Endothelial cell of umbilical vein (primary cell): Measurements from ENCODE around the gene FAM219B. TPM values are rescaled to one million over a fixed set of nuclear protein-coding genes. Genes with fewer than 3 reads are reported as not detected.

Experiments
- BruUV-seq: library from RNA; stranded (reverse); fragments of 400-500 nt; replicated peaks from 2 replicates; lab custom pipeline; 2021; lab: Mats Ljungman, UMichigan
- CTCF ChIA-PET: fragments of 300-600, 350-600 bp; sonication (Branson Sonifier 250); formaldehyde crosslinking; loops from one replicate; lab custom pipeline; 2021; ENCODE audit warnings: antibody characterized with exemption, inconsistent platforms; lab: Charles Lee
- POLR2A ChIA-PET: fragments of 300-600, 350-600 bp; sonication (Branson Sonifier 250); formaldehyde crosslinking; loops from one replicate; lab custom pipeline; 2021; ENCODE audit warnings: antibody characterized with exemption, inconsistent platforms; lab: Charles Lee
- DNase-seq: peaks from one replicate; pipeline ENCODE4 v3.0.0-alpha.2; 2011; ENCODE audit warnings: low read depth, low spot score
- FAIRE-seq: peaks from 2 replicates; lab custom pipeline; 2011; peaks lifted over from hg19 to GRCh38; lab: Jason Lieb, UNC
- H2AFZ ChIP-seq: 2 replicates; pipeline ENCODE4 v1.6.0; 2012; ENCODE audit warnings: low read depth, low read length, control low read depth, inconsistent platforms
- H3K27ac ChIP-seq: 2 replicates; pipeline ENCODE4 v1.5.1; 2011; ENCODE audit warnings: low read depth, mild to moderate bottlenecking, control low read depth, low read length, moderate library complexity; ENCODE audit not compliant: insufficient read depth
- H3K27me3 ChIP-seq, 2 experiments: 2 replicates each; pipeline versions ENCODE4 v1.6.0 to v1.6.1; 2011; ENCODE audit warnings: low read length in 2 of 2, mixed read lengths in 1 of 2; ENCODE audit not compliant: control insufficient read depth in 2 of 2, insufficient read depth in 2 of 2
- H3K36me3 ChIP-seq, 2 experiments: 2 replicates in 1 of 2; 3 replicates in 1 of 2; pipeline ENCODE4 v1.5.1; 2011; ENCODE audit warnings: low read length in 2 of 2, mild to moderate bottlenecking in 1 of 2, moderate library complexity in 1 of 2; ENCODE audit not compliant: control insufficient read depth in 2 of 2, insufficient read depth in 2 of 2; ENCODE audit errors: extremely low read depth in 1 of 2
- H3K4me1 ChIP-seq: 3 replicates; pipeline ENCODE4 v1.5.1; 2011; ENCODE audit warnings: mild to moderate bottlenecking, low read length; ENCODE audit not compliant: control insufficient read depth, insufficient read depth; ENCODE audit errors: extremely low read depth
- H3K4me2 ChIP-seq: 2 replicates; pipeline ENCODE4 v1.6.1; 2011; ENCODE audit warnings: low read length, control low read depth, mixed read lengths; ENCODE audit not compliant: insufficient read depth
- H3K4me3 ChIP-seq, 3 experiments: fragments of 200-600 bp in 1 of 3; sonication (generic), shearing (Covaris generic) in 1 of 3; replicated peaks in 1 of 3; 2 replicates each; pipeline ENCODE4 v1.5.1; 2011 to 2016; ENCODE audit warnings: control low read depth in 3 of 3, low read length in 3 of 3, mild to moderate bottlenecking in 2 of 3, inconsistent platforms in 1 of 3, low read depth in 1 of 3, moderate library complexity in 1 of 3; ENCODE audit not compliant: insufficient read depth in 1 of 3
- H3K79me2 ChIP-seq: 2 replicates; pipeline ENCODE4 v1.6.0; 2012; ENCODE audit warnings: low read length, inconsistent platforms; ENCODE audit not compliant: control insufficient read depth, insufficient read depth
- H3K9ac ChIP-seq: replicated peaks from 2 replicates; pipeline ENCODE3; 2011; ENCODE audit warnings: low read length, control low read depth; ENCODE audit not compliant: insufficient read depth; ENCODE audit errors: extremely low read depth
- H3K9me1 ChIP-seq: replicated peaks from 3 replicates; pipeline ENCODE4 v1.6.0; 2011; ENCODE audit warnings: mild to moderate bottlenecking, low read length; ENCODE audit not compliant: control insufficient read depth, insufficient read depth; ENCODE audit errors: extremely low read depth
- H3K9me3 ChIP-seq: replicated peaks from 2 replicates; pipeline ENCODE4 v1.5.1; 2012; ENCODE audit warnings: low read length, inconsistent platforms; ENCODE audit not compliant: control insufficient read depth, insufficient read depth
- H4K20me1 ChIP-seq: replicated peaks from 2 replicates; pipeline ENCODE3; 2011; ENCODE audit warnings: mild to moderate bottlenecking, low read length; ENCODE audit not compliant: control insufficient read depth, insufficient read depth; ENCODE audit errors: extremely low read depth
- CTCF ChIP-seq, 2 donors: IDR thresholded peaks; 1 replicate in 1 of 2; 2 replicates in 1 of 2; pipeline ENCODE4 v1.5.1; 2011; ENCODE audit warnings: low read length in 2 of 2, mild to moderate bottlenecking in 2 of 2, moderate library complexity in 2 of 2, control low read depth in 1 of 2, inconsistent platforms in 1 of 2, low read depth in 1 of 2; ENCODE audit not compliant: insufficient read depth in 1 of 2; ENCODE audit errors: extremely low read depth in 1 of 2
- EZH2 ChIP-seq: IDR thresholded peaks from 2 replicates; pipeline ENCODE4 v1.6.1; 2012; ENCODE audit warnings: borderline replicate concordance, low read depth, mild to moderate bottlenecking, moderate library complexity, low read length, inconsistent platforms; ENCODE audit not compliant: severe bottlenecking
- FOS ChIP-seq: IDR thresholded peaks from 2 replicates; pipeline ENCODE4 v1.6.1; 2011; ENCODE audit warnings: mild to moderate bottlenecking, low read length, moderate library complexity, borderline replicate concordance; ENCODE audit not compliant: insufficient read depth
- GATA2 ChIP-seq: IDR thresholded peaks from 2 replicates; pipeline ENCODE4 v1.7.0; 2011; ENCODE audit warnings: low read depth, mild to moderate bottlenecking, moderate library complexity, mixed read lengths, low read length; ENCODE audit not compliant: insufficient read length, insufficient read depth
- JUN ChIP-seq: IDR thresholded peaks from 2 replicates; pipeline ENCODE4 v1.6.1; 2011; ENCODE audit warnings: borderline replicate concordance, low read depth; ENCODE audit not compliant: insufficient read length, insufficient read depth
- MAX ChIP-seq: IDR thresholded peaks from 2 replicates; pipeline ENCODE4 v1.6.1; 2011; ENCODE audit not compliant: insufficient read depth, insufficient read length
- MYC ChIP-seq: IDR thresholded peaks from one replicate; pipeline ENCODE4 v1.6.1; 2011; ENCODE audit warnings: mild to moderate bottlenecking, low read depth, low read length
- POLR2A ChIP-seq: IDR thresholded peaks from 2 replicates; pipeline ENCODE4 v1.6.1; 2012; ENCODE audit warnings: low read depth, mild to moderate bottlenecking, control low read depth, low read length
- POLR2AphosphoS5 ChIP-seq: IDR thresholded peaks from 2 replicates; pipeline ENCODE4 v1.6.1; 2012; ENCODE audit warnings: low read depth, mild to moderate bottlenecking, control low read depth, low read length, moderate library complexity; ENCODE audit not compliant: insufficient read depth
- dilution Hi-C: fragments of 300-500 bp; cut with MboI; formaldehyde crosslinking; loops from one replicate; pipeline ENCODE4 v1.15.0; 2019; ENCODE audit warnings: low sequenced_read_pairs; ENCODE audit not compliant: extremely low pct_ligation_motif_present
- intact Hi-C: fragments of 100-400 bp; cut with micrococcal nuclease; formaldehyde crosslinking; loops from one replicate; pipeline ENCODE4 v1.10.0; 2022
- polyA plus RNA-seq, 4 experiments: library from polyadenylated mRNA; depleted of rRNA in 3 of 4; stranded (reverse) in 3 of 4; unstranded in 1 of 4; fragments of >200 nt; gene quantifications; 2 replicates each; pipeline versions ENCODE4 v1.2.1 to v1.2.3, GENCODE V29; 2011 to 2012; ENCODE audit warnings: missing spikeins in 1 of 4
- total RNA-seq: library from RNA; stranded (reverse); gene quantifications from 2 replicates; pipeline ENCODE4 v1.2.3, GENCODE V29; 2021

FAM219B gene
- total and polyA plus RNA-seq, 2 donors (not counting 3 experiments of a cell fraction or from before 2014, with no cell fraction given): 57.7 to 73.0 TPM

DNA sequence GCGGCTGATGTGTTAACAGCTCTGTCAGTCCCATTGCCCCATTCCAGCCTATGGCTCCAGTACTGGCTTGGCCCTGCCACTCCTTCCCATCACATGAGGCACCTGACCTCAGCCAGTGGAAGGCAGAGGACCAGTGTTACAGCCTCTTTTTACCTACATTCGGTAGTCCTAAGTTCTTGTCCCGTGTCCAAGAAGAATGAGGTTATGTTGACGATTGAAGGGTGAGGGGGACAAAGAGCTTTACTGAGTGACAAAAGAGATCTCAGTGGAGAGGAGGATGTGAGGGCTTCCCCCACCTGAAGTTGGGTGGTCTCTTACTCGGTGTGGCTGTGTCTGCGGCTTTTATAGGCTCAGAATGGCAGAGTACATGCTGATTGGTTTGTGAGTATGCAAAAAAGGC is 24.1 kb downstream of the FAM219B start:
- no peak overlapping the region for H3K9ac ChIP-seq
- H3K4me3 ChIP-seq: no peak overlapping the region
- H3K27me3 ChIP-seq: no peaks in the 10 kb centered on the region
- no peaks in the 10 kb centered on the region for H3K9me1 ChIP-seq
- CTCF ChIA-PET: interaction anchor here (2.7 to 4.2 kb wide), 2 partner anchors 9 to 19 kb away, joined by 8 to 26 read pairs; partner anchors contain the start of gene SCAMP2
- BruUV-seq: no TSS peak
- no peaks in the 10 kb centered on the region for H3K79me2 ChIP-seq
- intact Hi-C loops (no loop called here), dilution Hi-C loops (no loop called here)
- no peaks in the 10 kb centered on the region for H3K4me1 ChIP-seq
- FAIRE-seq (no peak), DNase-seq (no peak)
- no peak overlapping the region for H2AFZ ChIP-seq
- no peak overlapping the region for H3K27ac ChIP-seq
- no peak overlapping the region for H3K4me2 ChIP-seq
- no peak for TF ChIP-seq MYC
- no peak for TF ChIP-seq EZH2
- TF ChIP-seq POLR2AphosphoS5: no peak
- no peak for TF ChIP-seq CTCF (IDR thresholded peaks at IDR 0.05; ENCODE audit: extremely low read depth in 1 of 2, insufficient read depth in 1 of 2, low read depth in 1 of 2, low read length in 2 of 2)
- no peak for TF ChIP-seq JUN
- TF ChIP-seq FOS: no peak
- no peak for TF ChIP-seq GATA2
- TF ChIP-seq MAX: no peak
- no peak for TF ChIP-seq POLR2A
- no peaks in the 10 kb centered on the region for H4K20me1 ChIP-seq
- H3K9me3 ChIP-seq: no peaks in the 10 kb centered on the region
- POLR2A ChIA-PET: no interaction called here
- H3K36me3 ChIP-seq: no peaks in the 10 kb centered on the region
